HT-29 (cell line): ENCODE measurements around the gene ANGPTL5. TPM values are rescaled to one million over a fixed set of nuclear protein-coding genes. Genes with fewer than 3 reads are reported as not detected.
"Not testable (repeated sequence)": the region's sequence is repeated elsewhere in the genome, so short reads cannot be mapped to it uniquely, and the experiment has no call there.

ENCODE experiments used
- DNase-seq: peaks from one replicate; pipeline ENCODE4 v3.0.0-alpha.2; 2015; ENCODE audit warnings: low spot score
- total RNA-seq: library from RNA; depleted of rRNA; stranded (reverse); fragments of >200 nt; shearing (Covaris generic); gene quantifications from 2 replicates; pipeline ENCODE4 v1.2.3, GENCODE V29; 2014; rRNA removed

The ANGPTL5 gene
- not detected in 2 replicates for total RNA-seq

DNA sequence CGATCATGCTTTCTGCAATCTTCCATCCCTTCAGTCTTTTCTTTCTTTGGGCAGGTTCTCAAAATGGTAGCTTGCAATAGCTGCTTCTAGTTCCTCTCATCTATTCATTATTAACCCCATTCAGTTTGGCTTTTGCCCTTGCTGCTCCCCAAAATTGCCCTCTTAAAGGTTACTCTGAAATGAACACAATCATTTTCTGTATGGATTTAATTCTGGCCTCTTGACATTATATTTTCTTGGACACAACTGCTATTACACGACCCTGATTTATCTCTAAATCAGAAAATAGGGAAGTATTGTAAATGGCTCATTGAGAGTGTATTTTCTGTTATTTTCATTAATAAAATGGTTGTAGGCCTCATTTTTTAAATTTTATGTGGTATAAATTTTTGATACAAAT, at the start of gene ANGPTL5:
Gene ANGPTL5, minus strand, starts transcription at position 101 of the 400 bp plus-strand sequence. CDS start 8,613 bp downstream, outside the sequence.
- no peak for DNase-seq

- DNase-seq: not testable (repeated sequence)
These were observed 47.9 kb upstream of the ANGPTL5 start for GRCh38 chr11:101964200-101964599.

- DNase-seq: no peak
These were observed 43.9 kb upstream of the ANGPTL5 start for GRCh38 chr11:101960231-101960630.

DNA sequence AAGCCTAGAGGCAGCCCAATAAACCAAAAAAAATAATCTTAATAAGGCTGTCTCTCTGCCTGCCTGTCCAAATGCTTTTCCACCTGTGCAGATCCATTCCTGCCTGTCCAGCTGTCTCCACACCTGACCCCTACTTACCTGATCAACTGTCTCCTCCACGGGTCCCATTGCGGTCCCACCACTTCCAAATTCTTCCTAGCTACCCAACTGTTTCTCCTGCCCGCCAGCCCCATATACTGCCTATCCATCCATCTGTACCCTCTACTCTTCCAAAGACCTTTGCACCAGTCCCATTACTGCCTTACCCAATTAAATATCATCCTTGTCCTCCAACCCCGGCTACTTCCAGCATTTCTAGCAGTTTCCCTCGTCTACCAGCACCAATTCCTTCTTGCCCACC, 39.4 kb upstream of the ANGPTL5 start:
- no peak for DNase-seq

DNA sequence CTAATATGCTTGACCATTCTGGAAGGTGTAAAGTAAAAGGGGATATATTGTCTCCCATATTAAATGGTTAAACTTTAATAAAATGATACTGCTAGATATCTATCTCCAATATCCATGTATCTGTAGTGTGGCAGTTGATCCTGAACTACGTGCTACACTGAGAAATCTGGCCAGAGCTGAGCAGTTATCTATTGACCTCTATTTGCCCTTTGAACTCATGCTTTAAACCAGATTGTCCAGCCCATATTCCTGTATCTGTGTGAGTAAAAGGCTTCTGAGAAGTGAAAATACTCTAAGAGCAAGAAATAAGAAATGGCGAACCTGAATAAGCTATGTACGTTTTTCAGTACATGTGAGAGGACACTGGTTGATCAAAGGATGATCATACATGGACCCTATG, 39.0 kb upstream of the ANGPTL5 start:
- DNase-seq: no peak

- no peak for DNase-seq
These were observed 33.4 kb upstream of the ANGPTL5 start for GRCh38 chr11:101949680-101950220.

GRCh38 chr11:101945448-101945847, 29.1 kb upstream of the ANGPTL5 start:
- DNase-seq: no peak

GRCh38 chr11:101944923-101945322, 28.6 kb upstream of the ANGPTL5 start:
- no peak for DNase-seq

DNA sequence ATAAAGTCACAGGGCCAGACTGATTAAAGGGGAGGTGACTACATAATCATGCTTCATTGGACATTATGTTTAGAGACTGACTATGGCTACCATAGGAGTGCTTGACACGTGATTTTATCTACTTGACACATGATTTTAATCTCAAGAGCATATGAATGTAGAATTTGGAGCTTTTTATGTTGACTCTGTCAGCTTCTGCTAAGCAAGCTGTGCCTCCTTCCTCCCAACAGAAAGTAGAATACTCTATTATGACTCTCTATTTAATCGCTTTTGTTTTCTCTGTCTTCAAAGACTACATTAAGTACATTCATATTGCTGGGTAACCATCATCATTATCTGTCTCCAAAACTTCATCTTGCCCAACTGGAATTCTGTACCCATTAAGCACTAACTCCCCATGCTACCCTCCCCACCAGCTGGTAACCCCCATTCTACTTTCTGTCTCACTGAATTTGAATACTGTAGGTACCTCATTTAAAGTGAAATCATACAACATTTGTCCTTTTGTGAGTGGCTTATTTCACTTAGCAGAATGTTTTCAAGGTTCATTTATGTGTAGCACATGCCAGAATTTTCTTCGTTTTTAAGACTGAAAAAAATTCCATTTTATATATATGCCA, 24.7 kb upstream of the ANGPTL5 start:
- no peak for DNase-seq

DNA sequence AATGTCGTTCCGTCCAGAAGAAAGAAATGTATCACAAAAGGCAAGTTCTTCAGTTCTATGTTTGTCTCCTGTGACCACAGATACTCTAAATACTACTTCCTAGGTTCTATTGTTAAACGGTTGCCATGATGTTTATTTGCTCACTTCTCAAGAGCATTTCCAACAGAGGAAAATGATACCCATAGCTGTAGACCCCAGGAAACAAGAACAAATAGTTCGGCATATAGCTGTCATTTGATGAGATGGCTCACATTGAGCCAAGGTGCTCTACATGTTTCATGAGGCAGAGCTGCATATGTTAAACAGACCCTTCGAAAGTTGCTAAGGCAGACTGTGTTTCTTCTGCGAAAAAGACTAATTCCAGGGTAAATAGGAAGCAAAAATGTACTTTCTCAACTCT, 15.4 kb upstream of the ANGPTL5 start:
- no peak for DNase-seq

- DNase-seq: no peak
These were observed 13.1 kb upstream of the ANGPTL5 start for GRCh38 chr11:101929294-101929915.

DNA sequence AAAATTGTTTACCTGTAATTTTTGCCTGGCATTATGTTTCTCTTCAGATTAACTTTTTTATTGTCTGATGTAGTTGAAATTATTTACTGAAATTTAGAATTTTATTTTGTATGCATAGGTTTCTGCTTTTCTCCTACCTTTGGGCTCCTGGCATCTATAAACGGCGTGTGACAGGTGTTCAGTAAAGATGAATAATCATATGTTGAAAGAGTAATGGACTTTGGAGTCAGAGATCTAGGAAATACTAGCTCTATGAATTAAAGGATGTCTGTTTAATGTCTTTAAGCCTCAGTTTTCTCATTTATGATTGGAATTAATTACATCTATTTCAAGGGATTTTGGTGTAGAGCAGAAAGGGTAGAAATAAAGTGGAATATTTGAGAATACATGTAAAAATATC, 7.2 kb upstream of the ANGPTL5 start:
- DNase-seq: no peak

GRCh38 chr11:101920992-101921391, 4.7 kb upstream of the ANGPTL5 start:
- no peak for DNase-seq

DNA sequence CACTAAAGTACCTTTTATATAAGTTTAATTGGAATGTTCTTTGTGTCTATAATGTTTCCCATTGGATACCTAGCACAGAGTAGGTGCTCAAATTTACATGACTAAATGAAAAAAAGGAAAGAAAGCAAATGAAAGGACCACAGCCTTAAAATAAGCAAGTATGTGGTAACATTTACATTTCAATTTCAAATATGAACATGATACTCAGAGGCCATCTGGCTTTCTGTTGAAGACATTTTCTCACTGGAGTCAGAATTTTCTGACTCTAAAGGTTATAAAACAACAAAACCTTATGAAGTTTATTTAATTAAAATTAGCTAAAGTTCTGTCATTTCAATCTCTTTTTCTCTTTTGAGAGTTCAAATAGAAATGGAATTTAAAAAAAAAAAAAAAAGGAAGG, 904 bp upstream of the ANGPTL5 start:
- no peak for DNase-seq

DNA sequence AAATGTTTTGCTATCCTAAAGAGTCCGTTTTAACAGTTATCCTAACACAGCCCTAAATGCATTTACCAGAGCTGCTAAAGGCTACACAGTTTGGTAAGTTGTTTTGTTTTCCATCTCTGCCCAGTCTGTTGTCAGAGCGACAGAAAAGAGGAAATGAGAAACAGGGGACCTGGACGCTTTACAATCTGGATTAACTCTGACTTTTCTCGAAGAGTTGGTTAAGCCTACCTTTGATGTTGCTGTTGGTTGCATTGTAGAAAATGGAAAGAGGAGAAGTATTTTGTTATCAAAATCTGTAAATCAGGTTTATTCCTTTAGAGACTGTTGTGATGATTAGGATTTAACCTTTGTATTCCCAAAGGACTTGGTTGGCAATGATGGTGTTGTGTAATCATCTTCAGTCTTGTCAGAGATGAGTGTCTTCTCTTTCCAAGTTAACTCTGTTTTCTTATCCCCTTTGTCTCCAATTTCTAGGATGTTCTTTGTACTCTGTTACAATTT, 481 bp downstream of the ANGPTL5 start:
- DNase-seq: peak; percentile 85

- DNase-seq: peak; percentile 96
These were observed 1.4 kb downstream of the ANGPTL5 start, which contains the start of gene CEP126 for GRCh38 chr11:101914738-101915426. Gene CEP126 (plus strand): TSS chr11:101915010. CDS start chr11:101915285, 275 bp downstream.

- DNase-seq: no peak
These were observed 2.0 kb downstream of the ANGPTL5 start for GRCh38 chr11:101914341-101914737.

GRCh38 chr11:101913656-101914055, 2.7 kb downstream of the ANGPTL5 start:
- DNase-seq: no peak

DNA sequence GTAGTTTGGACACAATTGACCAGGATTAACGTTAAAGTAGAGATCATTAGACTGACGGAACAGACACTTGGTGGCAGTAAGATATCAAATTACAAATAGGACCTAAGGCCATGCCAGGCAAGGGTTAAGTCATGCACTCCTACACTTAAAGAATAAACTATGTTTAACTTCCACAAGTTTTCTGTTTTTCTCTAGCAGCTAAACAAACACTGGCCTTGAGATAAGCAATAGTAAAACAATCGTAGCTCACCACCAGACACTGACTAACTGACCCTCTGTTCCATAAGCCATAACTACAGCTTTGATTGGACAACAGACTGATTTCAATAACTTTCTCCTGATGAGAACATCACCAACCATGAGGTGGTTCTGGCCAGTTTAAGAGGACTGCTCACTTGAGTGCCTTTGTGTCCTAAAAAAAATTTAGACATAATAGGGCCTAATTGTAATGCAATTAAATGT, 3.5 kb downstream of the ANGPTL5 start:
- DNase-seq: peak; percentile 57

DNA sequence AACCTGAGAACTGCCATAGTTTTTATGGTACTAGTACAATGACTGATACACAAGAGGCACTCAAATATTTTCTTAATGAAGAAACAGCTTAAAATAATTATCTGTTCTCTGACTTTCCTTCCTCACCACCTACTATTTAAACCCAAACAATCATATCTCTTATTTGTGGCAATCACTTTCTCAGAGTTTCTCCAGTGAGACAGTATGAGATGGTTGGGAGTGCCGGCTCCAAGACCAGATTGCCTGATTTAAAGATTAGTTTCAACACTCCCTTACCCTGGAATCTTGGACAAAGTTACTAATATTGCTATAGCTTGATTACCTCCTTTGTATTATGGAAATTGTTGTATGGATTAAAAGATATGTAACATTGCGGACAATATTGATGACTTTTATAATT, 7.2 kb downstream of the ANGPTL5 start:
- DNase-seq: no peak

- DNase-seq: no peak
These were observed 8.5 kb downstream of the ANGPTL5 start for GRCh38 chr11:101907815-101908214.

GRCh38 chr11:101894505-101894904, 21.8 kb downstream of the ANGPTL5 start:
- no peak for DNase-seq
